Erythroblast (primary cell): ENCODE data around the gene CDKN1B.

Experiments used
- GATA1 ChIP-seq: IDR thresholded peaks from 2 replicates; pipeline ENCODE4 v1.6.1; 2011; ENCODE audit warnings: low read depth, mild to moderate bottlenecking, control low read depth, low read length, moderate library complexity
- POLR2A ChIP-seq: IDR thresholded peaks from 2 replicates; pipeline ENCODE4 v1.6.1; 2011; ENCODE audit warnings: mild to moderate bottlenecking, low read length

GRCh38 chr12:12699345-12699744 lies 17.8 kb upstream of the CDKN1B start:
- no peak for TF ChIP-seq POLR2A
- no peak for TF ChIP-seq GATA1
